OCI-LY1 (cell line): Measurements from ENCODE around the gene TSSK3.

ENCODE experiments used
- EZH2 ChIP-seq: fragments of 200-600 bp; sonication (generic), shearing (Covaris generic); IDR thresholded peaks from 2 replicates; pipeline ENCODE4 v1.8.0; 2017; ENCODE audit warnings: borderline replicate concordance, mixed run types, mild to moderate bottlenecking, antibody characterized with exemption, low read length, moderate library complexity, mixed read lengths
- TF ChIP-seq, protein P1 (sequence below): fragments of 200-600 bp; sonication (generic), shearing (Covaris generic); IDR thresholded peaks from 2 replicates; pipeline ENCODE4 v1.5.1; 2017; ENCODE audit warnings: mild to moderate bottlenecking, antibody characterized with exemption, low read length, moderate library complexity, mixed read lengths

DNA sequence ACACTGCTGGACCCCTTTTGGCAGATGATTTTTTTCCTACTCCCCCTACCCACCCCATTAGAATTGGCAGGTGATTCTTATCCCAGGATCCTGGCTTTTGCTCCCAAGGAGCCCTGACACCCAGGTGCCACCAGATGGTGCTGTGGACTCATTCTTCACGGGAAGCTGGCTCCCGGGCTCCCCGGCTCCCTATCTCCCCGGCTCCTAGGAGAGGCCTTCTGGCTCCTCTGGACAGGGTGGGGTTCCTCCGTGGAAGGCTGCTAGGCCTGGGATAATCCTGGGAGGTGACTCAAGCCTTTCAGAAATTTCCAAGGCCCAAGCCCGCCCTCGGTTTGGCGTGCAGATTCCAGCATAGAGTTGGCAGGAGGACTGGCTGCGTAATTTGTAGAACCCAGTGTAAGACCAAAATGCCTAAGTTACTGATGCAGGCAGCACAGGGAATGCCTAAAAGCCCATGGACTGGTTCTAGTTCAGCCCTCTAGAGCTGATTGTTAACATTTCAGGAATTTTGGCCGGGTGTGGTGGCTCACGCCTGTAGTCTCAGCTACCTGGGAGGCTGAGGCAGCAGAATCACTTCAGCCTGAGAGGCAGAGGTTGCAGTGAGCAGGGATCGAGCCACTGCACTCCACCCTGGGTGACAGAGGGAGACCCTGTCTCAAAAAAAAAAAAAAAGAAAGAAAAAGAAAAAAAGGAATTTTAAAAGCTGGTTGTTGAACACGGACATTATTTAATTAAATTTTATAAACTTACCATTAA, 38.7 kb downstream of the TSSK3 start:
- TF ChIP-seq, protein P1, sequence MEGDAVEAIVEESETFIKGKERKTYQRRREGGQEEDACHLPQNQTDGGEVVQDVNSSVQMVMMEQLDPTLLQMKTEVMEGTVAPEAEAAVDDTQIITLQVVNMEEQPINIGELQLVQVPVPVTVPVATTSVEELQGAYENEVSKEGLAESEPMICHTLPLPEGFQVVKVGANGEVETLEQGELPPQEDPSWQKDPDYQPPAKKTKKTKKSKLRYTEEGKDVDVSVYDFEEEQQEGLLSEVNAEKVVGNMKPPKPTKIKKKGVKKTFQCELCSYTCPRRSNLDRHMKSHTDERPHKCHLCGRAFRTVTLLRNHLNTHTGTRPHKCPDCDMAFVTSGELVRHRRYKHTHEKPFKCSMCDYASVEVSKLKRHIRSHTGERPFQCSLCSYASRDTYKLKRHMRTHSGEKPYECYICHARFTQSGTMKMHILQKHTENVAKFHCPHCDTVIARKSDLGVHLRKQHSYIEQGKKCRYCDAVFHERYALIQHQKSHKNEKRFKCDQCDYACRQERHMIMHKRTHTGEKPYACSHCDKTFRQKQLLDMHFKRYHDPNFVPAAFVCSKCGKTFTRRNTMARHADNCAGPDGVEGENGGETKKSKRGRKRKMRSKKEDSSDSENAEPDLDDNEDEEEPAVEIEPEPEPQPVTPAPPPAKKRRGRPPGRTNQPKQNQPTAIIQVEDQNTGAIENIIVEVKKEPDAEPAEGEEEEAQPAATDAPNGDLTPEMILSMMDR, result peak; percentile 93
- no peak for TF ChIP-seq EZH2
